CD8-positive, alpha-beta T cell (primary cell): Measurements from ENCODE around the gene KDM2B. TPM values are rescaled to one million over a fixed set of nuclear protein-coding genes. Genes with fewer than 3 reads are reported as not detected.

Experiments
- microRNA-seq: library from miRNA; unstranded; fragments of <30 nt; microRNA quantifications from one replicate; pipeline ENCODE4 v1.2.0, GENCODE V29; 2022; ENCODE audit warnings: borderline microRNAs expressed
- total RNA-seq, 46 experiments: library from RNA in 2 of 46; stranded (reverse) in 2 of 46; gene quantifications; one replicate each; pipeline ENCODE4 v1.2.3 and lab custom pipeline; 2021 to 2026

KDM2B gene
- total RNA-seq, 2 experiments from 2014 or later: 80.8 to 87.3 TPM

Small RNA genes lying within 50 kb of the gene (microRNA-seq; reads per million reads assigned to microRNA genes)
- not detected for gene MIR7107

Other genes starting within 250 kb of the KDM2B start
- gene ANAPC5, start 228.6 kb downstream of the KDM2B start, total RNA-seq: 100 to 1,000 TPM in 1 of 2 experiments, 10 to 100 TPM in 1; 96.5 to 106 TPM
- 10 to 100 TPM; 46.8 to 51.3 TPM for gene RNF34, start 180.9 kb downstream of the KDM2B start, total RNA-seq
- gene ORAI1, start 45.5 kb upstream of the KDM2B start, total RNA-seq: 10 to 100 TPM; 59.0 to 62.1 TPM
- 1 to 10 TPM; 6.7 to 7.5 TPM for gene MORN3, start 88.6 kb upstream of the KDM2B start, total RNA-seq
- 1 to 10 TPM; 6.4 to 7.3 TPM for gene TMEM120B, start 131.7 kb upstream of the KDM2B start, total RNA-seq
- gene RHOF, start 212.7 kb upstream of the KDM2B start, total RNA-seq: 100 to 1,000 TPM; 185 TPM
- gene SETD1B, start 223.0 kb upstream of the KDM2B start, total RNA-seq: 100 to 1,000 TPM; 181 to 190 TPM